Activated CD8-positive, alpha-beta memory T cell treated with anti-CD3 and anti-CD28 coated beads, Interleukin-2, amount 10 ng/mL, durations not matched to agents 7 days and 5 days (primary cell): ENCODE results near the gene ELF5. TPM values are rescaled to one million over a fixed set of nuclear protein-coding genes. Genes with fewer than 3 reads are reported as not detected.

Experiments
- ATAC-seq: fragments of 150-1000 bp; cut with Tn5 transposase; one replicate; pipeline ENCODE4 v1.10.0; 2021; ENCODE audit warnings: moderate library complexity
- CTCF ChIA-PET: fragments of 350-600 bp; sonication (Branson Sonifier 250); formaldehyde crosslinking; loops from one replicate; lab custom pipeline; 2021; ENCODE audit warnings: antibody characterized with exemption; lab: Charles Lee
- DNase-seq: peaks from one replicate; pipeline ENCODE4 v3.0.0-alpha.2; 2020
- H3K27ac Mint-ChIP-seq: one replicate; pipeline ENCODE4 v1.8.0; 2021; ENCODE audit warnings: mild to moderate bottlenecking, mixed read lengths
- H3K27me3 Mint-ChIP-seq: one replicate; pipeline ENCODE4 v1.8.0; 2021; ENCODE audit warnings: mixed read lengths
- H3K36me3 Mint-ChIP-seq: one replicate; pipeline ENCODE4 v1.8.0; 2021; ENCODE audit warnings: mild to moderate bottlenecking, mixed read lengths
- H3K4me1 Mint-ChIP-seq: one replicate; pipeline ENCODE4 v1.8.0; 2021; ENCODE audit warnings: mixed read lengths
- H3K4me3 Mint-ChIP-seq: one replicate; pipeline ENCODE4 v1.8.0; 2021; ENCODE audit warnings: mild to moderate bottlenecking, moderate library complexity, mixed read lengths
- H3K9me3 Mint-ChIP-seq: one replicate; pipeline ENCODE4 v1.8.0; 2022; ENCODE audit warnings: low read depth, mixed read lengths
- total RNA-seq, 2 experiments: library from RNA; stranded (reverse); gene quantifications; one replicate each; pipeline ENCODE4 v1.2.3, GENCODE V29; 2021

ELF5 gene
- total RNA-seq, 2 experiments from 2014 or later: not detected

- Mint-ChIP-seq H3K4me3 (no peak overlapping the region), H3K27ac (no peak overlapping the region), H3K4me1 (peaks cover 7% of the 10 kb centered on the region), H3K27me3 (peaks cover 13% of the 10 kb centered on the region), H3K36me3 (no peaks in the 10 kb centered on the region), H3K9me3 (no peaks in the 10 kb centered on the region)
- DNase-seq (no peak), ATAC-seq (no peak)
- CTCF ChIA-PET: interaction anchor here (1.2 kb wide), 1 partner anchor 36 kb away, joined by 3 read pairs; no protein-coding TSS in a partner anchor
Observed at GRCh38 chr11:34432822-34433221, 80.8 kb downstream of the ELF5 start.

GRCh38 chr11:34431979-34432378 lies 81.6 kb downstream of the ELF5 start:
- peaks cover 15% of the 10 kb centered on the region for H3K27me3 Mint-ChIP-seq
- ATAC-seq: no peak
- no peak for DNase-seq
- no peaks in the 10 kb centered on the region for H3K36me3 Mint-ChIP-seq
- H3K9me3 Mint-ChIP-seq: no peaks in the 10 kb centered on the region
- CTCF ChIA-PET: no interaction called here
- H3K4me1 Mint-ChIP-seq: peaks cover 7% of the 10 kb centered on the region
- H3K27ac Mint-ChIP-seq: no peak overlapping the region
- no peak overlapping the region for H3K4me3 Mint-ChIP-seq

Other genes with a start within 250 kb of the ELF5 start
- gene ABTB2, start 155.8 kb downstream of the ELF5 start, total RNA-seq: 10 to 100 TPM in 1 of 2 experiments, 1 to 10 TPM in 1; 3.8 to 16.8 TPM
- gene CAT, start 74.9 kb downstream of the ELF5 start, total RNA-seq: 10 to 100 TPM; 21.6 to 30.1 TPM
- under 1 TPM; 0.07 to 0.44 TPM for gene EHF, start 107.3 kb upstream of the ELF5 start, total RNA-seq